Measurements from ENCODE around the gene MYMK. TPM values are rescaled to one million over a fixed set of nuclear protein-coding genes. Genes with fewer than 3 reads are reported as not detected.

Gene MYMK
- total RNA-seq, 1 donor from 2014 or later = not detected

- intact Hi-C loops (cut with DNase I) = no loop called here
- no peaks in the 10 kb centered on the region for H3K36me3 ChIP-seq
- H3K4me1 ChIP-seq = peaks cover 40% of the 10 kb centered on the region
- H3K27me3 ChIP-seq = no peaks in the 10 kb centered on the region
- no peak for DNase-seq (ENCODE audit: extremely low spot score in 2 of 2)
- no peak overlapping the region for H3K27ac ChIP-seq
- TF ChIP-seq POLR2A (IDR thresholded peaks at IDR 0.05) (no peak), CTCF (IDR thresholded peaks at IDR 0.05) (no peak), POLR2AphosphoS5 (IDR thresholded peaks at IDR 0.05; ENCODE audit: insufficient read depth in 1 of 2, low read depth in 1 of 2) (no peak)
- no peaks in the 10 kb centered on the region for H3K9me3 ChIP-seq
- H3K4me3 ChIP-seq = no peak overlapping the region
Measured at GRCh38 chr9:133508046-133508445, 16.7 kb downstream of the MYMK start.

GRCh38 chr9:133507246-133507965, 17.4 kb downstream of the MYMK start:
- Histone ChIP-seq H3K9me3 (no peaks in the 10 kb centered on the region), H3K4me3 (no peak overlapping the region), H3K27me3 (no peaks in the 10 kb centered on the region), H3K36me3 (no peaks in the 10 kb centered on the region), H3K27ac (no peak overlapping the region), H3K4me1 (peaks cover 40% of the 10 kb centered on the region)
- no peak for DNase-seq (ENCODE audit: extremely low spot score in 2 of 2)
- intact Hi-C loops (cut with DNase I) = no loop called here
- TF ChIP-seq POLR2AphosphoS5 (IDR thresholded peaks at IDR 0.05; ENCODE audit: insufficient read depth in 1 of 2, low read depth in 1 of 2) = no peak
- no peak for TF ChIP-seq POLR2A (IDR thresholded peaks at IDR 0.05)
- no peak for TF ChIP-seq CTCF (IDR thresholded peaks at IDR 0.05)

GRCh38 chr9:133506653-133507038, 18.1 kb downstream of the MYMK start:
- no peak overlapping the region for H3K4me3 ChIP-seq
- no peak overlapping the region for H3K27ac ChIP-seq
- no peak for DNase-seq (ENCODE audit: extremely low spot score in 2 of 2)
- no peaks in the 10 kb centered on the region for H3K36me3 ChIP-seq
- TF ChIP-seq POLR2AphosphoS5 (IDR thresholded peaks at IDR 0.05; ENCODE audit: insufficient read depth in 1 of 2, low read depth in 1 of 2) = peak; percentile 14 to 20
- no peak for TF ChIP-seq CTCF (IDR thresholded peaks at IDR 0.05)
- no peaks in the 10 kb centered on the region for H3K27me3 ChIP-seq
- peaks cover 40% of the 10 kb centered on the region for H3K4me1 ChIP-seq
- H3K9me3 ChIP-seq = peaks cover 5% of the 10 kb centered on the region
- intact Hi-C loops (cut with DNase I) = no loop called here

GRCh38 chr9:133505901-133506652, 18.7 kb downstream of the MYMK start:
- TF ChIP-seq POLR2AphosphoS5 (IDR thresholded peaks at IDR 0.05; ENCODE audit: insufficient read depth in 1 of 2, low read depth in 1 of 2) (no peak), POLR2A (IDR thresholded peaks at IDR 0.05) (no peak), CTCF (IDR thresholded peaks at IDR 0.05) (no peak)
- intact Hi-C loops (cut with DNase I) = no loop called here
- DNase-seq (ENCODE audit: extremely low spot score in 2 of 2) = no peak
- Histone ChIP-seq H3K27ac (peak overlapping the region; percentile 47), H3K4me3 (no peak overlapping the region), H3K4me1 (peaks cover 40% of the 10 kb centered on the region), H3K9me3 (peaks cover 10% of the 10 kb centered on the region), H3K27me3 (no peaks in the 10 kb centered on the region), H3K36me3 (no peaks in the 10 kb centered on the region)
